Natural killer cell (primary cell): ENCODE measurements around the gene TMEM62. TPM values are rescaled to one million over a fixed set of nuclear protein-coding genes. Genes with fewer than 3 reads are reported as not detected.

Experiments used
- ATAC-seq, 3 donors: fragments of 150-1000 bp in 2 of 3; fragments of 200-7000 bp in 1 of 3; cut with Tn5 transposase; 1 replicate in 1 of 3; 2 replicates in 2 of 3; pipeline ENCODE4 v1.10.0; 2021; ENCODE audit warnings: mild to moderate bottlenecking in 2 of 3, moderate library complexity in 2 of 3
- DNase-seq, 2 donors: peaks; one replicate each; pipeline versions ENCODE4 v3.0.0 to v3.0.0-alpha.2; 2013 to 2021; ENCODE audit warnings: mixed read lengths in 1 of 2
- H3K27ac ChIP-seq: one replicate; pipeline ENCODE4 v1.5.1; 2013; ENCODE audit warnings: mild to moderate bottlenecking, low read length
- H3K27me3 ChIP-seq: one replicate; pipeline ENCODE4 v1.6.1; 2013; ENCODE audit warnings: low read length; ENCODE audit not compliant: control insufficient read depth, insufficient read depth
- H3K36me3 ChIP-seq: one replicate; pipeline ENCODE4 v1.6.1; 2013; ENCODE audit warnings: low read length; ENCODE audit not compliant: control insufficient read depth, insufficient read depth
- H3K4me1 ChIP-seq: one replicate; pipeline ENCODE4 v1.6.1; 2013; ENCODE audit warnings: low read length; ENCODE audit not compliant: control insufficient read depth, insufficient read depth
- H3K4me3 ChIP-seq: one replicate; pipeline ENCODE4 v1.5.1; 2013; ENCODE audit warnings: low read length
- H3K9me3 ChIP-seq: one replicate; pipeline ENCODE4 v1.6.1; 2013; ENCODE audit warnings: low read length; ENCODE audit not compliant: control insufficient read depth, insufficient read depth
- H3K27ac Mint-ChIP-seq, 2 donors: one replicate each; pipeline ENCODE4 v1.8.0; 2022; ENCODE audit warnings: mild to moderate bottlenecking in 2 of 2, mixed read lengths in 2 of 2, moderate library complexity in 1 of 2
- H3K27me3 Mint-ChIP-seq, 2 donors: one replicate each; pipeline ENCODE4 v1.8.0; 2022; ENCODE audit warnings: low read depth in 2 of 2, mixed read lengths in 2 of 2
- H3K36me3 Mint-ChIP-seq: one replicate; pipeline ENCODE4 v1.8.0; 2022; ENCODE audit warnings: mixed read lengths
- H3K4me1 Mint-ChIP-seq, 2 donors: one replicate each; pipeline ENCODE4 v1.8.0; 2022; ENCODE audit warnings: mixed read lengths in 2 of 2
- H3K4me3 Mint-ChIP-seq: one replicate; pipeline ENCODE4 v1.8.0; 2022; ENCODE audit warnings: mild to moderate bottlenecking, moderate library complexity, mixed read lengths
- H3K9me3 Mint-ChIP-seq, 2 donors: one replicate each; pipeline ENCODE4 v1.8.0; 2022; ENCODE audit warnings: mixed read lengths in 2 of 2
- WGBS: methylation state at CpG from one replicate; pipeline ENCODE4 v1.1.7; 2013; ENCODE audit warnings: missing lambda C conversion rate; ENCODE audit not compliant: insufficient coverage; 5-methylcytosine and 5-hydroxymethylcytosine counted together
- intact Hi-C: fragments of 100-400 bp; cut with micrococcal nuclease; formaldehyde crosslinking; loops from one replicate; pipeline ENCODE4 v1.14.2; 2022
- total RNA-seq, 4 donors: library from RNA; stranded (reverse); fragments of 120-200 nt in 1 of 4; gene quantifications; one replicate each; pipeline versions ENCODE4 v1.2.3 to v1.2.4, GENCODE V29; 2013 to 2022
- TF ChIP-seq, protein P1 (sequence below): fragments of 200-600 bp; IDR thresholded peaks from one replicate; pipeline ENCODE4 v1.8.0; 2022; ENCODE audit warnings: antibody characterized with exemption

The TMEM62 gene
- total RNA-seq, 3 donors from 2014 or later (not counting 1 experiment from before 2014, with no cell fraction given), result 39.4 to 43.8 (median 40.8) TPM

GRCh38 chr15:43107751-43108150 is 25.6 kb upstream of the TMEM62 start:
- Histone ChIP-seq H3K27me3 (no peaks in the 10 kb centered on the region), H3K4me1 (peaks cover 16% of the 10 kb centered on the region), H3K9me3 (no peaks in the 10 kb centered on the region), H3K27ac (no peak overlapping the region), H3K4me3 (no peak overlapping the region), H3K36me3 (no peaks in the 10 kb centered on the region)
- ATAC-seq (no peak), DNase-seq (no peak)
- peaks cover 35 to 37% of the 10 kb centered on the region in 2 donors for H3K4me1 Mint-ChIP-seq
- 92% methylated on average over 1 of the region's 1 CpG for WGBS
- no peaks in the 10 kb centered on the region for H3K9me3 Mint-ChIP-seq
- H3K36me3 Mint-ChIP-seq, result no peaks in the 10 kb centered on the region
- TF ChIP-seq, protein P1, sequence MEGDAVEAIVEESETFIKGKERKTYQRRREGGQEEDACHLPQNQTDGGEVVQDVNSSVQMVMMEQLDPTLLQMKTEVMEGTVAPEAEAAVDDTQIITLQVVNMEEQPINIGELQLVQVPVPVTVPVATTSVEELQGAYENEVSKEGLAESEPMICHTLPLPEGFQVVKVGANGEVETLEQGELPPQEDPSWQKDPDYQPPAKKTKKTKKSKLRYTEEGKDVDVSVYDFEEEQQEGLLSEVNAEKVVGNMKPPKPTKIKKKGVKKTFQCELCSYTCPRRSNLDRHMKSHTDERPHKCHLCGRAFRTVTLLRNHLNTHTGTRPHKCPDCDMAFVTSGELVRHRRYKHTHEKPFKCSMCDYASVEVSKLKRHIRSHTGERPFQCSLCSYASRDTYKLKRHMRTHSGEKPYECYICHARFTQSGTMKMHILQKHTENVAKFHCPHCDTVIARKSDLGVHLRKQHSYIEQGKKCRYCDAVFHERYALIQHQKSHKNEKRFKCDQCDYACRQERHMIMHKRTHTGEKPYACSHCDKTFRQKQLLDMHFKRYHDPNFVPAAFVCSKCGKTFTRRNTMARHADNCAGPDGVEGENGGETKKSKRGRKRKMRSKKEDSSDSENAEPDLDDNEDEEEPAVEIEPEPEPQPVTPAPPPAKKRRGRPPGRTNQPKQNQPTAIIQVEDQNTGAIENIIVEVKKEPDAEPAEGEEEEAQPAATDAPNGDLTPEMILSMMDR, result no peak
- intact Hi-C loops, result loop anchor here (5.0 kb wide), 1 partner anchor 80 kb away; the partner anchor contains the start of gene CCNDBP1
- H3K27ac Mint-ChIP-seq, result no peak overlapping the region
- no peak overlapping the region for H3K4me3 Mint-ChIP-seq
- H3K27me3 Mint-ChIP-seq, result peaks cover 2 to 6% of the 10 kb centered on the region in 2 donors

- Histone ChIP-seq H3K27me3 (no peaks in the 10 kb centered on the region), H3K4me3 (no peak overlapping the region), H3K9me3 (no peaks in the 10 kb centered on the region), H3K27ac (no peak overlapping the region), H3K4me1 (peaks cover under 1% of the 10 kb centered on the region), H3K36me3 (no peaks in the 10 kb centered on the region)
- TF ChIP-seq, protein P1, result no peak
- no peak overlapping the region for H3K4me3 Mint-ChIP-seq
- WGBS, result 93% methylated on average over 3 of the region's 3 CpGs
- peaks cover 4% of the 10 kb centered on the region in 2 donors for H3K4me1 Mint-ChIP-seq
- peaks cover 3 to 6% of the 10 kb centered on the region in 2 donors for H3K27me3 Mint-ChIP-seq
- no peak for DNase-seq
- intact Hi-C loops, result no loop called here
- H3K27ac Mint-ChIP-seq, result no peak overlapping the region
- no peaks in the 10 kb centered on the region for H3K9me3 Mint-ChIP-seq
- no peaks in the 10 kb centered on the region for H3K36me3 Mint-ChIP-seq
- no peak for ATAC-seq
Measured at GRCh38 chr15:43111354-43111753, 22.0 kb upstream of the TMEM62 start.

GRCh38 chr15:43118286-43118685 is 15.1 kb upstream of the TMEM62 start:
- Histone ChIP-seq H3K9me3 (no peaks in the 10 kb centered on the region), H3K27me3 (no peaks in the 10 kb centered on the region), H3K4me1 (peaks cover 8% of the 10 kb centered on the region), H3K36me3 (no peaks in the 10 kb centered on the region), H3K27ac (no peak overlapping the region), H3K4me3 (no peak overlapping the region)
- WGBS, result 63% methylated on average over 1 of the region's 1 CpG
- TF ChIP-seq, protein P1, result no peak
- Mint-ChIP-seq H3K9me3 (no peaks in the 10 kb centered on the region), H3K4me3 (no peak overlapping the region), H3K27me3 (peaks cover 0 to 7% of the 10 kb centered on the region in 2 donors), H3K4me1 (peaks cover 14% of the 10 kb centered on the region in 2 donors), H3K27ac (peak overlapping the region in 1 of 2 donors; percentile 60), H3K36me3 (peaks cover 7% of the 10 kb centered on the region)
- ATAC-seq (no peak), DNase-seq (no peak)
- intact Hi-C loops, result no loop called here

DNA sequence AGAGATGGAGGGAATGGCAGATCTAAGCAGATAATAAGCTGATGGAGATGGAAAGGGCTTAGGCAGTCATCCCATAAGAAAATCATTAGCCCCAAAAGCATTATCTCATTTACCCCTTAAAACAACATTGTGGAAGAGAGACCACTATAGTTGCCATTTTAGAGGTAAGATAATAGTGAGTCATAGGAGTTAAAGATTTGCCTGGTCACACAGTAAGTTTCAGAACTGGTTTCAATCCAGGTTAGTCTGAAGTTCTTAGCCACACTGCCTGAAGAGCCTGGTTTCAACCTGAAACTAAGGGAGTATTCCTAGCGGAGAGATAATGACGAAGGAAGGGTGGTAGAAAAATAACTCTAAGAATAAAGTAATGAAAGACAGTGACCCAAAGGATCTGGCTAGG is 14.6 kb upstream of the TMEM62 start:
- Mint-ChIP-seq H3K4me1 (peaks cover 17 to 19% of the 10 kb centered on the region in 2 donors), H3K9me3 (no peaks in the 10 kb centered on the region), H3K36me3 (peaks cover 7% of the 10 kb centered on the region), H3K27me3 (peaks cover 0 to 8% of the 10 kb centered on the region in 2 donors), H3K27ac (peak overlapping the region in 1 of 2 donors; percentile 60), H3K4me3 (no peak overlapping the region)
- Histone ChIP-seq H3K27ac (peak overlapping the region; percentile 31), H3K36me3 (no peaks in the 10 kb centered on the region), H3K4me1 (peaks cover 10% of the 10 kb centered on the region), H3K4me3 (no peak overlapping the region), H3K27me3 (no peaks in the 10 kb centered on the region), H3K9me3 (no peaks in the 10 kb centered on the region)
- DNase-seq, result no peak
- ATAC-seq, result no peak
- TF ChIP-seq, protein P1, result no peak
- 100% methylated on average over 2 of the region's 2 CpGs for WGBS
- intact Hi-C loops, result no loop called here
